HepG2 (cell line): ENCODE data around the gene FAM83C. TPM values are rescaled to one million over a fixed set of nuclear protein-coding genes. Genes with fewer than 3 reads are reported as not detected.

Source experiments
- ATAC-seq: fragments of 200-7000 bp; cut with Tn5 transposase; 3 replicates; pipeline ENCODE4 v1.9.1; 2020; ENCODE audit warnings: mild to moderate bottlenecking, moderate library complexity
- BruUV-seq: library from RNA; stranded (reverse); fragments of 400-500 nt; replicated peaks from 2 replicates; lab custom pipeline; 2021; lab: Mats Ljungman, UMichigan
- CTCF ChIA-PET: fragments of 300-600 bp; formaldehyde crosslinking; extraction: SDS; loops from one replicate; lab custom pipeline; 2021; ENCODE audit warnings: low total read pairs, inconsistent platforms, low intra/inter-chr PET ratio; lab: Yijun Ruan, JAX
- POLR2A ChIA-PET: fragments of 350-600 bp; sonication (Branson Sonifier 250); formaldehyde crosslinking; loops from one replicate; lab custom pipeline; 2020; ENCODE audit warnings: antibody characterized with exemption, inconsistent platforms; lab: Yijun Ruan, JAX
- DNase-seq: peaks from one replicate; pipeline ENCODE4 v3.0.0-alpha.2; 2015; ENCODE audit warnings: low spot score
- FAIRE-seq: peaks from 3 replicates; lab custom pipeline; 2011; peaks lifted over from hg19 to GRCh38; lab: Jason Lieb, UNC
- H2AFZ ChIP-seq: one replicate; pipeline ENCODE4 v1.6.1; 2011; ENCODE audit warnings: low read length, inconsistent platforms
- H3K27ac ChIP-seq: fragments of 300-600 bp; 3 replicates; pipeline ENCODE4 v1.8.0; 2011; ENCODE audit warnings: mixed run types, mild to moderate bottlenecking, mixed read lengths, low read length, inconsistent platforms; ENCODE audit not compliant: insufficient read depth; ENCODE audit errors: extremely low read length
- H3K27me3 ChIP-seq, 2 experiments: fragments of 200-600 bp in 1 of 2; 2 replicates in 1 of 2; 3 replicates in 1 of 2; pipeline versions ENCODE4 v1.6.0 to v1.8.0; 2011; ENCODE audit warnings: low read length in 2 of 2, mild to moderate bottlenecking in 2 of 2, moderate library complexity in 2 of 2, inconsistent platforms in 1 of 2; ENCODE audit not compliant: insufficient read depth in 2 of 2, control insufficient read depth in 1 of 2
- H3K36me3 ChIP-seq, 2 experiments: fragments of 200-600 bp in 1 of 2; replicated peaks in 1 of 2; 2 replicates in 1 of 2; 3 replicates in 1 of 2; pipeline versions ENCODE4 v1.5.1 to v1.8.0; 2011; ENCODE audit warnings: low read length in 2 of 2, inconsistent platforms in 1 of 2; ENCODE audit not compliant: insufficient read depth in 2 of 2, control insufficient read depth in 1 of 2
- H3K4me1 ChIP-seq: 2 replicates; pipeline ENCODE4 v1.5.1; 2012; ENCODE audit warnings: low read length, inconsistent platforms; ENCODE audit not compliant: insufficient read depth
- H3K4me2 ChIP-seq: 2 replicates; pipeline ENCODE4 v1.6.0; 2011; ENCODE audit warnings: low read depth, low read length, inconsistent platforms
- H3K4me3 ChIP-seq, 3 experiments: fragments of 200-600 bp in 1 of 3; sonication (generic), shearing (Covaris generic) in 1 of 3; replicated peaks in 1 of 3; 2 replicates each; pipeline ENCODE4 v1.5.1; 2011 to 2016; ENCODE audit warnings: low read length in 3 of 3, inconsistent platforms in 2 of 3, low read depth in 2 of 3, mild to moderate bottlenecking in 2 of 3, control low read depth in 1 of 3, mixed read lengths in 1 of 3; ENCODE audit not compliant: insufficient read depth in 1 of 3
- H3K79me2 ChIP-seq: one replicate; pipeline ENCODE4 v1.6.1; 2011; ENCODE audit warnings: low read length, inconsistent platforms; ENCODE audit not compliant: insufficient read depth
- H3K9ac ChIP-seq: 2 replicates; pipeline ENCODE4 v1.6.0; 2011; ENCODE audit warnings: mild to moderate bottlenecking, low read depth, low read length, inconsistent platforms; ENCODE audit not compliant: insufficient read depth
- H3K9me3 ChIP-seq: 2 replicates; pipeline ENCODE4 v1.5.1; 2012; ENCODE audit warnings: mild to moderate bottlenecking, low read length
- H4K20me1 ChIP-seq: 2 replicates; pipeline ENCODE4 v1.6.0; 2011; ENCODE audit warnings: inconsistent platforms, mild to moderate bottlenecking, low read length, moderate library complexity; ENCODE audit not compliant: insufficient read depth
- CSRNP2 ChIP-seq: sonication (generic); formaldehyde crosslinking; conservative IDR thresholded peaks from 2 replicates; pipeline ENCODE4 v1.8.0; 2022; ENCODE audit warnings: low read depth, missing genetic modification reagents
- FUBP1 ChIP-seq: sonication (generic); formaldehyde crosslinking; IDR thresholded peaks from 2 replicates; pipeline ENCODE4 v1.5.1; 2020; ENCODE audit warnings: missing genetic modification reagents, mild to moderate bottlenecking, borderline replicate concordance
- HES4 ChIP-seq: sonication (generic); formaldehyde crosslinking; IDR thresholded peaks from 2 replicates; pipeline ENCODE4 v1.9.0; 2021; ENCODE audit warnings: mild to moderate bottlenecking, missing genetic modification reagents, borderline replicate concordance
- KDM5B ChIP-seq: sonication (generic); formaldehyde crosslinking; IDR thresholded peaks from 2 replicates; pipeline ENCODE4 v1.4.0; 2020; ENCODE audit warnings: missing genetic modification reagents, mild to moderate bottlenecking, borderline replicate concordance
- NBN ChIP-seq: fragments of 450-650 bp; conservative IDR thresholded peaks from 2 replicates; pipeline ENCODE4 v1.6.1; 2017
- NR2C2 ChIP-seq: sonication (generic); formaldehyde crosslinking; IDR thresholded peaks from 2 replicates; pipeline ENCODE4 v1.4.0; 2020; ENCODE audit warnings: missing genetic modification reagents, mild to moderate bottlenecking, moderate library complexity, borderline replicate concordance
- PCBP1 ChIP-seq: fragments of 200-400 bp; formaldehyde crosslinking; IDR thresholded peaks from 2 replicates; pipeline ENCODE4 v1.6.1; 2017; ENCODE audit warnings: mild to moderate bottlenecking, low read depth, low read length, borderline replicate concordance
- RFX5 ChIP-seq: IDR thresholded peaks from 2 replicates; pipeline ENCODE4 v1.6.1; 2011; ENCODE audit warnings: low read depth, low read length, improper control_type of control experiment
- SRSF1 ChIP-seq: fragments of 200-400 bp; formaldehyde crosslinking; optimal IDR thresholded peaks from 2 replicates; pipeline ENCODE3; 2017; ENCODE audit warnings: mild to moderate bottlenecking, low read depth, low read length, moderate library complexity
- TBL1XR1 ChIP-seq: fragments of 150-350 bp; IDR thresholded peaks from 2 replicates; pipeline ENCODE4 v1.6.1; 2014; ENCODE audit warnings: borderline replicate concordance, low read length; ENCODE audit not compliant: partially characterized antibody
- ZBTB33 ChIP-seq: sonication (generic); formaldehyde crosslinking; IDR thresholded peaks from 2 replicates; pipeline ENCODE4 v1.4.0; 2020; ENCODE audit warnings: missing genetic modification reagents
- ZC3H13 ChIP-seq: sonication (generic); formaldehyde crosslinking; IDR thresholded peaks from 2 replicates; pipeline ENCODE4 v1.8.1; 2023; ENCODE audit warnings: mild to moderate bottlenecking, missing genetic modification reagents, moderate library complexity
- ZNF180 ChIP-seq: sonication (generic); formaldehyde crosslinking; IDR thresholded peaks from 2 replicates; pipeline ENCODE4 v1.4.0; 2020; ENCODE audit warnings: low read depth, missing genetic modification reagents, borderline replicate concordance
- ZNF383 ChIP-seq: sonication (generic); formaldehyde crosslinking; IDR thresholded peaks from 2 replicates; pipeline ENCODE4 v1.4.0; 2020; ENCODE audit warnings: missing genetic modification reagents, mild to moderate bottlenecking, borderline replicate concordance
- ZNF446 ChIP-seq: sonication (generic); formaldehyde crosslinking; IDR thresholded peaks from 2 replicates; pipeline ENCODE4 v1.5.0; 2020; ENCODE audit warnings: mild to moderate bottlenecking, missing genetic modification reagents
- ZNF552 ChIP-seq: sonication (generic); formaldehyde crosslinking; IDR thresholded peaks from 2 replicates; pipeline ENCODE4 v1.9.0; 2022; ENCODE audit warnings: missing genetic modification reagents, mild to moderate bottlenecking, borderline replicate concordance
- ZNF678 ChIP-seq: sonication (generic); formaldehyde crosslinking; IDR thresholded peaks from 2 replicates; pipeline ENCODE4 v1.4.0; 2020; ENCODE audit warnings: mild to moderate bottlenecking, missing genetic modification reagents
- ZSCAN31 ChIP-seq: sonication (generic); formaldehyde crosslinking; IDR thresholded peaks from 2 replicates; pipeline ENCODE4 v1.5.0; 2020; ENCODE audit warnings: low read depth, mild to moderate bottlenecking, missing genetic modification reagents
- WGBS: methylation state at CpG from one replicate; pipeline ENCODE4 v1.1.6; 2017; ENCODE audit warnings: low lambda C conversion rate; 5-methylcytosine and 5-hydroxymethylcytosine counted together
- in situ Hi-C: cut with HindIII; loops from 2 replicates; pipeline ENCODE4 v1.10.0; 2017; ENCODE audit warnings: low pct_unique_long_range_greater_than_20kb; ENCODE audit not compliant: extremely low pct_ligation_motif_present
- intact Hi-C: fragments of 100-400 bp; cut with micrococcal nuclease; formaldehyde crosslinking; loops from one replicate; pipeline ENCODE4 v1.10.0; 2022; ENCODE audit not compliant: unreplicated experiment
- polyA plus RNA-seq, 8 experiments: library from polyadenylated mRNA; depleted of rRNA in 3 of 8; stranded (reverse) in 7 of 8; unstranded in 1 of 8; fragments of >200 nt; fragmentation: Illumina TruSeq in 4 of 8; extraction: Trizol in 4 of 8; gene quantifications; 2 replicates each; pipeline versions ENCODE4 v1.2.1 to v1.2.3, GENCODE V29; 2011 to 2016; ENCODE audit warnings: low read depth in 4 of 8, missing spikeins in 1 of 8, mixed read lengths in 1 of 8; ENCODE audit not compliant: insufficient read depth in 1 of 8
- total RNA-seq, 5 experiments: library from RNA; depleted of rRNA; stranded (reverse); fragments of >200 nt; fragmentation: Illumina TruSeq; extraction: Trizol; gene quantifications; 2 replicates each; pipeline ENCODE4 v1.2.3, GENCODE V29; 2016; ENCODE audit warnings: low read depth in 1 of 5

FAM83C gene
- total and polyA plus RNA-seq, 2 of the 13 experiments (the other 11 are each of a cell fraction or from before 2014, with no cell fraction given): 0.04 TPM; not detected in 1

- H3K4me1 ChIP-seq: peaks cover 71% of the 10 kb centered on the region
- 74% methylated on average over 19 of the region's 19 CpGs for WGBS
- H4K20me1 ChIP-seq: no peaks in the 10 kb centered on the region
- DNase-seq (no peak), ATAC-seq (no peak), FAIRE-seq (no peak)
- H3K79me2 ChIP-seq: peaks cover 16% of the 10 kb centered on the region
- in situ Hi-C loops (no loop called here), intact Hi-C loops (no loop called here)
- no peak overlapping the region for H3K4me2 ChIP-seq
- ChIA-PET POLR2A (interaction anchor here (1.4 to 3.0 kb wide), 6 partner anchors 9 to 142 kb away, joined by 4 to 26 read pairs (median 6); partner anchors contain the start of gene EDEM2), CTCF (interaction anchor here (1.2 kb wide), 1 partner anchor 18 kb away, joined by 3 read pairs; no protein-coding TSS in a partner anchor)
- H3K36me3 ChIP-seq: no peaks in the 10 kb centered on the region
- H3K9me3 ChIP-seq: no peaks in the 10 kb centered on the region
- H2AFZ ChIP-seq: no peak overlapping the region
- H3K4me3 ChIP-seq: no peak overlapping the region
- no peak overlapping the region for H3K9ac ChIP-seq
- H3K27ac ChIP-seq: no peak overlapping the region
- BruUV-seq: no TSS peak
- H3K27me3 ChIP-seq: peaks cover 6 to 36% of the 10 kb centered on the region in 2 experiments; a peak in 4 of 5 replicates
- TF ChIP-seq FUBP1 (no peak), ZBTB33 (0 out of 2 replicates have a peak, but pooled peaks have one; percentile 9), KDM5B (no peak), PCBP1 (0 out of 2 replicates have a peak, but pooled peaks have one; percentile 54), HES4 (peak; percentile 58; the same call in 1 of the 2 replicates), CSRNP2 (CRISPR knock-in tag) (no peak), ZC3H13 (0 out of 2 replicates have a peak, but pooled peaks have one; percentile 60), ZNF446 (CRISPR knock-in tag) (0 out of 2 replicates have a peak, but pooled peaks have one; percentile 61), SRSF1 (no peak), ZNF552 (no peak), NR2C2 (CRISPR knock-in tag) (no peak), ZNF180 (CRISPR knock-in tag) (no peak), ZNF678 (no peak), ZNF383 (CRISPR knock-in tag) (no peak), TBL1XR1 (no peak), ZSCAN31 (no peak), NBN (no peak), RFX5 (no peak)
Measured at GRCh38 chr20:35288325-35289060, 3.7 kb downstream of the FAM83C start.
